ENCODE measurements around the gene PDLIM5.
"Not testable (repeated sequence)": the region's sequence is repeated elsewhere in the genome, so short reads cannot be mapped to it uniquely, and the experiment has no call there.

Gene PDLIM5

GRCh38 chr4:94548571-94548970 is 96.8 kb downstream of the PDLIM5 start:
- no peak for TF ChIP-seq CTCF (IDR thresholded peaks at IDR 0.05; ENCODE audit: low read depth, low read length)
- DNase-seq (ENCODE audit: extremely low read depth, low read depth), result no peak

- TF ChIP-seq CTCF (IDR thresholded peaks at IDR 0.05; ENCODE audit: low read depth, low read length), result no peak
- DNase-seq (ENCODE audit: extremely low read depth, low read depth), result no peak
Observed at GRCh38 chr4:94550352-94550751, 98.6 kb downstream of the PDLIM5 start.

GRCh38 chr4:94550851-94551250 is 99.1 kb downstream of the PDLIM5 start:
- no peak for TF ChIP-seq CTCF (IDR thresholded peaks at IDR 0.05; ENCODE audit: low read depth, low read length)
- DNase-seq (ENCODE audit: extremely low read depth, low read depth), result no peak

GRCh38 chr4:94551643-94552564 is 100.2 kb downstream of the PDLIM5 start:
- DNase-seq (ENCODE audit: extremely low read depth, low read depth), result no peak
- no peak for TF ChIP-seq CTCF (IDR thresholded peaks at IDR 0.05; ENCODE audit: low read depth, low read length)

- not testable (repeated sequence) for DNase-seq (ENCODE audit: extremely low read depth, low read depth)
Observed at GRCh38 chr4:94556047-94556446, 104.3 kb downstream of the PDLIM5 start.

GRCh38 chr4:94557632-94558031 is 105.9 kb downstream of the PDLIM5 start:
- DNase-seq (ENCODE audit: extremely low read depth, low read depth), result not testable (repeated sequence)

- no peak for TF ChIP-seq CTCF (IDR thresholded peaks at IDR 0.05; ENCODE audit: low read depth, low read length)
Observed at GRCh38 chr4:94558392-94558904, 106.7 kb downstream of the PDLIM5 start.

GRCh38 chr4:94559351-94559806 is 107.6 kb downstream of the PDLIM5 start:
- TF ChIP-seq CTCF (IDR thresholded peaks at IDR 0.05; ENCODE audit: low read depth, low read length), result no peak

More at GRCh38 chr4:94558392-94558904, 106.7 kb downstream of the PDLIM5 start:
- no peak for DNase-seq (ENCODE audit: extremely low read depth, low read depth)

More at GRCh38 chr4:94559351-94559806, 107.6 kb downstream of the PDLIM5 start:
- DNase-seq (ENCODE audit: extremely low read depth, low read depth), result peak; percentile 81

Measured in AG09319 (cell line).